ENCODE measurements around the gene LRRC41.

GRCh38 chr1:46298387-46298786 lies 5.0 kb downstream of the LRRC41 start:
- TF ChIP-seq EZH2phosphoT487 (conservative IDR thresholded peaks at IDR 0.05; ENCODE audit: low read length) (no peak), CTCF (IDR thresholded peaks at IDR 0.05; ENCODE audit: insufficient read depth, low read length, poor library complexity, severe bottlenecking) (no peak)
